Activated T-helper 2 cell treated with anti-CD3 and anti-CD28 coated beads, Interferon-gamma antibody, Interleukin-2, Interleukin-4, amounts not matched to agents 10 μg/mL and 5 μg/mL and 100 μg/mL, durations not matched to agents 14 hours and 24 hours and 36 hours (primary cell): ENCODE results near the gene SIRT5. TPM values are rescaled to one million over a fixed set of nuclear protein-coding genes. Genes with fewer than 3 reads are reported as not detected.

Experiments used
- DNase-seq: peaks from one replicate; pipeline ENCODE4 v3.0.0; 2021; ENCODE audit warnings: low spot score
- H3K27ac Mint-ChIP-seq: one replicate; pipeline ENCODE4 v1.8.0; 2021; ENCODE audit warnings: mixed read lengths
- H3K27me3 Mint-ChIP-seq: one replicate; pipeline ENCODE4 v1.8.0; 2021; ENCODE audit warnings: low read depth, mixed read lengths
- H3K36me3 Mint-ChIP-seq: one replicate; pipeline ENCODE4 v1.8.0; 2021; ENCODE audit warnings: low read depth, mixed read lengths
- H3K4me1 Mint-ChIP-seq: one replicate; pipeline ENCODE4 v1.8.0; 2021; ENCODE audit warnings: low read depth, mixed read lengths
- H3K4me3 Mint-ChIP-seq: one replicate; pipeline ENCODE4 v1.8.0; 2021; ENCODE audit warnings: low read depth, mild to moderate bottlenecking, moderate library complexity, mixed read lengths
- H3K9me3 Mint-ChIP-seq: one replicate; pipeline ENCODE4 v1.8.0; 2021; ENCODE audit warnings: mixed read lengths
- intact Hi-C: fragments of 100-400 bp; cut with micrococcal nuclease; formaldehyde crosslinking; loops from one replicate; pipeline ENCODE4 v1.15.1; 2023
- total RNA-seq: library from RNA; stranded (reverse); gene quantifications from 2 replicates; pipeline ENCODE4 v1.2.3, GENCODE V29; 2022

The SIRT5 gene
- total RNA-seq, 1 donor from 2014 or later, result 9.3 TPM

DNA sequence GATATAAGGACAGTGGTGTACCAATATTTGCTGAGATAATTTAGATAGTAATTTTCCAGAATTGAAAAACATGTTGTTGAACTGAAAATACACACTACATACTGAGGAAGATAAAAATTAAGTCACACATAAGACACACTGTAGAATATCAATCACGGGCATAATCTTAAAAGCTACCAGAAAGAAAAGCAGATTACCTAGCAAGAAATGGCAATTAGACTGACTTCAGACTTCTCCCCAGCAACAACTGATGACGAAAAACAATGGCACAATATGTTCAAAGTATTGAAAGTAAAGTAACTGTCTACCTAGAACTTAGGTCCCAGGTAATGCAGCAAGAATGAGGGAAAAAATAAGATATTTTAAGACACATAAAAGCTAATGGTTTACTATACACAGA is 87.2 kb downstream of the SIRT5 start:
- no peaks in the 10 kb centered on the region for H3K9me3 Mint-ChIP-seq
- peaks cover 18% of the 10 kb centered on the region for H3K36me3 Mint-ChIP-seq
- peaks cover 51% of the 10 kb centered on the region for H3K4me1 Mint-ChIP-seq
- H3K4me3 Mint-ChIP-seq, result no peak overlapping the region
- H3K27me3 Mint-ChIP-seq, result no peaks in the 10 kb centered on the region
- no peak for DNase-seq
- no peak overlapping the region for H3K27ac Mint-ChIP-seq
- intact Hi-C loops, result no loop called here

DNA sequence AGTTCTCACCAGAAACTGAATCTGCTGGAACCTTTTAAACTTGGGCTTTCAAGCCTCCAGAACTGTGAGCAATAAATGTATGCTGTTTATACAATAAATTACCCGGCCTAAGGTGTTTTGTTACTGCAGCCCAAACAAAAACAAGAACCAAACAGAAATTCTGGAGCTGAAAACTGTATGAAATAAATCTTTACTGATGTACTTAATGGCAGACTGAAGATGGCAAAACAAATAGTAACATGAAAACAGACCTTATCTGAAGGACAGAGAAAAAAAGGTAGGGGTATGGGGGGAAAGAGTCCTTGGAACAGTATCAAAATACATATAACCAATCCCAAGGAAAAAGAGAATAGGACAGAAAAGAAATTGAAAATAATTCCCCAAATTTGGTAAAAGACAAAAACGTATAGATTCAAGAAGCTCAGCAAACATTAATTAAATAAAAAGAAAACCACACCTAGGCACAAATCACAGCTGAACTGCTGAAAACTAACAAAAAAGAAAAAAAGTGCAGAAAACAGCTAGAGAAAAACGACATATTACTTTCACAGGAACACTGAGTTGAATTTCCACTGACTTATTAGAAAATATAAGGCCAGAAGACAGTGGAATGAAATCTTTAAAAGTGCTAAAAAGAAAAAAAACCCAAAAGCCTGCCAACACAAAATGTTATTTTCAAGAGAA is 88.4 kb downstream of the SIRT5 start:
- Mint-ChIP-seq H3K27me3 (no peaks in the 10 kb centered on the region), H3K36me3 (peaks cover 19% of the 10 kb centered on the region), H3K27ac (no peak overlapping the region), H3K4me3 (no peak overlapping the region), H3K9me3 (no peaks in the 10 kb centered on the region), H3K4me1 (peaks cover 61% of the 10 kb centered on the region)
- no peak for DNase-seq
- intact Hi-C loops, result no loop called here

DNA sequence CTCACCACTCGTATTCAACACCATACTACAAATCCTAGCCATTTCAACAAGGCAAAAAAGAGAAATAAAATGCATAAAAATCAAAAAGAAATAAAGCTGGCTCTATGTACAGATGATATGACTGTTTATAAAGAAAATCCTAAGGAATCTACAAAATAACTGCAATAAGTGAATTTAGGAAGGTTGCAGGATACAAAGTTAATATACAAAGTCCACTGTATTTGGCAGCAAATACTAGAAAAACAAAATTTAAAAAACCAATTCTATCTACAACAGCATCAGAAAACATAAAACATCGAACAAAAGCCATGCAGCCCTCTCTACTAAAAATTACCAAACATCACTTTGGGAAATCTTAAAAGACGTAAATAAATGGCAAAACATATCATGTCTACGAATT is 89.6 kb downstream of the SIRT5 start:
- Mint-ChIP-seq H3K27ac (no peak overlapping the region), H3K4me3 (no peak overlapping the region), H3K27me3 (no peaks in the 10 kb centered on the region), H3K9me3 (no peaks in the 10 kb centered on the region), H3K36me3 (peaks cover 24% of the 10 kb centered on the region), H3K4me1 (peaks cover 71% of the 10 kb centered on the region)
- intact Hi-C loops, result no loop called here
- DNase-seq, result no peak

Other genes starting within 250 kb of the SIRT5 start
- 22.9 and 23.3 TPM in 2 replicates for gene TBC1D7, start 246.1 kb upstream of the SIRT5 start, total RNA-seq
- 4.6 and 4.8 TPM in 2 replicates for gene GFOD1, start 87.0 kb upstream of the SIRT5 start, total RNA-seq
- 82.5 and 84.1 TPM in 2 replicates for gene NOL7, start 40.7 kb downstream of the SIRT5 start, total RNA-seq
- gene RANBP9, start 137.2 kb downstream of the SIRT5 start, total RNA-seq, result 50.7 and 55.7 TPM in 2 replicates
- 39.8 and 41.4 TPM in 2 replicates for gene MCUR1, start 240.0 kb downstream of the SIRT5 start, total RNA-seq